ENCODE results near the gene SMG7. TPM values are rescaled to one million over a fixed set of nuclear protein-coding genes. Genes with fewer than 3 reads are reported as not detected.

Gene SMG7
- total and polyA plus RNA-seq, 10 of the 15 experiments (the other 5 are each of a cell fraction or from before 2014, with no cell fraction given) = 9.5 to 65.4 (median 42.7) TPM

GRCh38 chr1:183595537-183595936 is 123.2 kb downstream of the SMG7 start (continued):
- TF ChIP-seq MYB (IDR thresholded peaks at IDR 0.05; ENCODE audit: borderline replicate concordance, low read depth, low read length) (no peak), ZNF217 (IDR thresholded peaks at IDR 0.05) (no peak), FOXM1 (IDR thresholded peaks at IDR 0.05; ENCODE audit: low read depth, low read length) (no peak), YBX1 (IDR thresholded peaks at IDR 0.05) (no peak), ZNF384 (IDR thresholded peaks at IDR 0.05; ENCODE audit: borderline replicate concordance, low read depth, low read length) (no peak)

GRCh38 chr1:183596500-183596899 is 124.2 kb downstream of the SMG7 start:
- Histone ChIP-seq H2AFZ (ENCODE audit: control insufficient read depth, low read depth, low read length) (no peak overlapping the region), H3K9me3 (replicated peaks; ENCODE audit: control insufficient read depth, insufficient read depth, low read length) (no peaks in the 10 kb centered on the region; the same call in 1 of the 3 replicates), H4K20me1 (ENCODE audit: control insufficient read depth, insufficient read depth) (no peaks in the 10 kb centered on the region), H3K4me2 (ENCODE audit: control insufficient read depth, insufficient read depth) (no peak overlapping the region), H3K27me3 (replicated peaks in 1 of 2; ENCODE audit: control insufficient read depth in 2 of 2, insufficient read depth in 2 of 2, low read length in 1 of 2) (no peaks in the 10 kb centered on the region), H3K9ac (ENCODE audit: control insufficient read depth, insufficient read depth, low read length) (no peak overlapping the region), H3K4me1 (ENCODE audit: control insufficient read depth, insufficient read depth, low read length) (peaks cover 44% of the 10 kb centered on the region), H3K79me2 (ENCODE audit: control insufficient read depth, insufficient read depth, low read length) (no peaks in the 10 kb centered on the region), H3K36me3 (ENCODE audit: control insufficient read depth in 2 of 2, insufficient read depth in 2 of 2, low read length in 1 of 2) (no peaks in the 10 kb centered on the region), H3K4me3 (no peak overlapping the region), H3K27ac (ENCODE audit: control insufficient read depth, insufficient read depth) (no peak overlapping the region)
- SMC1A ChIA-PET (ENCODE audit: uncharacterized antibody, unreplicated experiment) = interaction anchor here (1.2 kb wide), 1 partner anchor 34 kb away, joined by 3 read pairs; no protein-coding TSS in a partner anchor
- POLR2A ChIA-PET = interaction anchor here (12.1 kb wide), 1 partner anchor 10 kb away, joined by 199 read pairs; no protein-coding TSS in a partner anchor
- CTCF ChIA-PET = interaction anchor here (1.6 kb wide), 1 partner anchor 10 kb away, joined by 8 read pairs; no protein-coding TSS in a partner anchor
- TF ChIP-seq JUND (IDR thresholded peaks at IDR 0.05; ENCODE audit: low read depth, low read length) (no peak), BMI1 (IDR thresholded peaks at IDR 0.05; ENCODE audit: borderline replicate concordance) (no peak), ATF7 (IDR thresholded peaks at IDR 0.05; ENCODE audit: low read depth) (no peak), ETV6 (conservative IDR thresholded peaks at IDR 0.05 in 1 of 2, IDR thresholded peaks at IDR 0.05 in 1 of 2; ENCODE audit: borderline replicate concordance in 1 of 2, low read depth in 1 of 2) (no peak), DPF2 (IDR thresholded peaks at IDR 0.05) (no peak), SREBF2 (IDR thresholded peaks at IDR 0.05; ENCODE audit: low read length) (no peak), TARDBP (IDR thresholded peaks at IDR 0.05; ENCODE audit: borderline replicate concordance) (no peak), YBX1 (IDR thresholded peaks at IDR 0.05) (no peak), PRDM15 (CRISPR knock-in tag; IDR thresholded peaks at IDR 0.05) (no peak), MXI1 (IDR thresholded peaks at IDR 0.05; ENCODE audit: low read depth, low read length) (no peak), RUNX3 (IDR thresholded peaks at IDR 0.05; ENCODE audit: low read length) (no peak), IKZF1 (conservative IDR thresholded peaks at IDR 0.05) (no peak)
- in situ Hi-C loops (cut with MboI) = no loop called here
- DNase-seq (ENCODE audit: low read depth, low spot score) (no peak), FAIRE-seq (no peak), ATAC-seq (no peak)
- intact Hi-C loops (cut with micrococcal nuclease; ENCODE audit: unreplicated experiment) = no loop called here
- BruUV-seq (replicated peaks) = no TSS peak
- WGBS (ENCODE audit: insufficient coverage, insufficient replicate concordance, low lambda C conversion rate, missing lambda C conversion rate) = 79% methylated on average over 5 of the region's 5 CpGs
- RAD21 ChIA-PET (ENCODE audit: unreplicated experiment) = no interaction called here

All from GM12878 (cell line).